B cell (primary cell): Measurements from ENCODE around the gene PGAP6. TPM values are rescaled to one million over a fixed set of nuclear protein-coding genes. Genes with fewer than 3 reads are reported as not detected.

Source experiments
- ATAC-seq: fragments of 200-7000 bp; cut with Tn5 transposase; one replicate; pipeline ENCODE4 v1.10.0; 2021; ENCODE audit warnings: low read depth, mild to moderate bottlenecking, moderate number of reproducible peaks, moderate library complexity
- CTCF ChIA-PET: fragments of 350-600 bp; sonication (Branson Sonifier 250); formaldehyde crosslinking; loops from one replicate; lab custom pipeline; 2021; ENCODE audit warnings: antibody characterized with exemption, inconsistent platforms; lab: Charles Lee
- POLR2A ChIA-PET: fragments of 350-600 bp; sonication (Branson Sonifier 250); formaldehyde crosslinking; loops from one replicate; lab custom pipeline; 2021; ENCODE audit warnings: antibody characterized with exemption; lab: Charles Lee
- DNase-seq: peaks from one replicate; pipeline ENCODE4 v3.0.0; 2013
- H2AFZ ChIP-seq: 2 replicates; pipeline ENCODE4 v1.6.1; 2012; ENCODE audit warnings: mild to moderate bottlenecking, low read depth, low read length; ENCODE audit not compliant: insufficient read depth, poor library complexity, severe bottlenecking
- H3K27ac ChIP-seq, 2 donors: 1 replicate in 1 of 2; 2 replicates in 1 of 2; pipeline ENCODE4 v1.5.1; 2012 to 2013; ENCODE audit warnings: low read length in 2 of 2, mild to moderate bottlenecking in 2 of 2, moderate library complexity in 1 of 2
- H3K27me3 ChIP-seq, 4 experiments: fragments of 200-600 bp in 1 of 4; sonication (generic) in 1 of 4; replicated peaks in 1 of 4; 1 replicate in 2 of 4; 2 replicates in 2 of 4; pipeline versions ENCODE4 v1.6.1 to v1.7.0; 2013 to 2016; ENCODE audit warnings: low read length in 3 of 4, mild to moderate bottlenecking in 2 of 4, mixed read lengths in 1 of 4, moderate library complexity in 1 of 4; ENCODE audit not compliant: insufficient read depth in 4 of 4, control insufficient read depth in 3 of 4; ENCODE audit errors: control extremely low read depth in 1 of 4
- H3K36me3 ChIP-seq, 2 experiments: replicated peaks in 1 of 2; 1 replicate in 1 of 2; 2 replicates in 1 of 2; pipeline versions ENCODE4 v1.6.1 to v1.7.1; 2013; ENCODE audit warnings: low read length in 1 of 2; ENCODE audit not compliant: insufficient read depth in 2 of 2, control insufficient read depth in 1 of 2; ENCODE audit errors: control extremely low read depth in 1 of 2, extremely low read depth in 1 of 2
- H3K4me1 ChIP-seq, 2 donors: fragments of 200-600 bp in 1 of 2; sonication (generic) in 1 of 2; 1 replicate in 1 of 2; 2 replicates in 1 of 2; pipeline versions ENCODE4 v1.5.1 to v1.6.1; 2013 to 2017; ENCODE audit warnings: low read length in 2 of 2; ENCODE audit not compliant: control insufficient read depth in 2 of 2, insufficient read depth in 2 of 2
- H3K4me2 ChIP-seq: replicated peaks from 2 replicates; pipeline ENCODE3; 2012; ENCODE audit warnings: mild to moderate bottlenecking, low read depth, low read length; ENCODE audit not compliant: poor library complexity, severe bottlenecking
- H3K4me3 ChIP-seq, 5 experiments: fragments of 200-600 bp in 1 of 5; sonication (generic) in 1 of 5; 1 replicate in 3 of 5; 2 replicates in 2 of 5; pipeline versions ENCODE4 v1.5.1 to v1.7.0; 2011 to 2016; ENCODE audit warnings: low read length in 4 of 5, mild to moderate bottlenecking in 4 of 5, low read depth in 2 of 5, control low read depth in 1 of 5, moderate library complexity in 1 of 5; ENCODE audit not compliant: insufficient read depth in 1 of 5; ENCODE audit errors: control extremely low read depth in 1 of 5, extremely low read depth in 1 of 5
- H3K79me2 ChIP-seq: fragments of 200-600 bp; sonication (generic); one replicate; pipeline ENCODE4 v1.6.0; 2016; ENCODE audit warnings: low read length; ENCODE audit not compliant: control insufficient read depth, insufficient read depth
- H3K9ac ChIP-seq: fragments of 200-600 bp; sonication (generic); 2 replicates; pipeline ENCODE4 v1.6.1; 2017; ENCODE audit warnings: mild to moderate bottlenecking, low read length, moderate library complexity
- H3K9me3 ChIP-seq, 3 donors: one replicate each; pipeline versions ENCODE4 v1.6.1 to v1.7.1; 2013; ENCODE audit warnings: low read length in 2 of 3; ENCODE audit not compliant: control insufficient read depth in 2 of 3, insufficient read depth in 1 of 3; ENCODE audit errors: control extremely low read depth in 1 of 3
- H4K20me1 ChIP-seq: 2 replicates; pipeline ENCODE4 v1.6.0; 2012; ENCODE audit warnings: mild to moderate bottlenecking, low read length; ENCODE audit not compliant: insufficient read depth, control insufficient read depth, poor library complexity, severe bottlenecking
- H3K27ac Mint-ChIP-seq: one replicate; pipeline ENCODE4 v1.8.0; 2021; ENCODE audit warnings: mixed read lengths
- H3K27me3 Mint-ChIP-seq: one replicate; pipeline ENCODE4 v1.8.0; 2021; ENCODE audit warnings: mixed read lengths
- H3K4me1 Mint-ChIP-seq: one replicate; pipeline ENCODE4 v1.8.0; 2021; ENCODE audit warnings: mixed read lengths
- H3K4me3 Mint-ChIP-seq: one replicate; pipeline ENCODE4 v1.8.0; 2021; ENCODE audit warnings: mixed read lengths
- H3K9me3 Mint-ChIP-seq: one replicate; pipeline ENCODE4 v1.8.0; 2022; ENCODE audit warnings: mixed read lengths; ENCODE audit not compliant: insufficient read depth
- EZH2 ChIP-seq: IDR thresholded peaks from 2 replicates; pipeline ENCODE4 v1.6.1; 2012; ENCODE audit warnings: borderline replicate concordance, low read depth, mild to moderate bottlenecking, moderate library complexity, low read length; ENCODE audit not compliant: insufficient read depth, poor library complexity, severe bottlenecking
- WGBS: methylation state at CpG from one replicate; pipeline ENCODE4 v1.1.5; 2013; ENCODE audit warnings: missing lambda C conversion rate; ENCODE audit not compliant: insufficient coverage; 5-methylcytosine and 5-hydroxymethylcytosine counted together
- intact Hi-C: fragments of 100-400 bp; cut with micrococcal nuclease; formaldehyde crosslinking; loops from one replicate; pipeline ENCODE4 v1.10.0; 2022
- polyA minus RNA-seq: library from RNA; depleted of rRNA, polyadenylated mRNA; stranded (reverse); fragments of >200 nt; gene quantifications from 2 replicates; pipeline ENCODE4 v1.2.3, GENCODE V29; 2012
- polyA plus RNA-seq: library from polyadenylated mRNA; depleted of rRNA; stranded (reverse); fragments of >200 nt; gene quantifications from 2 replicates; pipeline ENCODE4 v1.2.3, GENCODE V29; 2012
- total RNA-seq, 2 donors: library from RNA; stranded (reverse); fragments of 120-200 nt in 1 of 2; gene quantifications; 1 replicate in 1 of 2; 2 replicates in 1 of 2; pipeline versions ENCODE4 v1.2.3 to v1.2.4, GENCODE V29; 2013 to 2022
- TF ChIP-seq, protein P1 (sequence below): fragments of 200-600 bp; IDR thresholded peaks from one replicate; pipeline ENCODE4 v1.8.0; 2022; ENCODE audit warnings: antibody characterized with exemption, mild to moderate bottlenecking

Gene PGAP6, protein sequence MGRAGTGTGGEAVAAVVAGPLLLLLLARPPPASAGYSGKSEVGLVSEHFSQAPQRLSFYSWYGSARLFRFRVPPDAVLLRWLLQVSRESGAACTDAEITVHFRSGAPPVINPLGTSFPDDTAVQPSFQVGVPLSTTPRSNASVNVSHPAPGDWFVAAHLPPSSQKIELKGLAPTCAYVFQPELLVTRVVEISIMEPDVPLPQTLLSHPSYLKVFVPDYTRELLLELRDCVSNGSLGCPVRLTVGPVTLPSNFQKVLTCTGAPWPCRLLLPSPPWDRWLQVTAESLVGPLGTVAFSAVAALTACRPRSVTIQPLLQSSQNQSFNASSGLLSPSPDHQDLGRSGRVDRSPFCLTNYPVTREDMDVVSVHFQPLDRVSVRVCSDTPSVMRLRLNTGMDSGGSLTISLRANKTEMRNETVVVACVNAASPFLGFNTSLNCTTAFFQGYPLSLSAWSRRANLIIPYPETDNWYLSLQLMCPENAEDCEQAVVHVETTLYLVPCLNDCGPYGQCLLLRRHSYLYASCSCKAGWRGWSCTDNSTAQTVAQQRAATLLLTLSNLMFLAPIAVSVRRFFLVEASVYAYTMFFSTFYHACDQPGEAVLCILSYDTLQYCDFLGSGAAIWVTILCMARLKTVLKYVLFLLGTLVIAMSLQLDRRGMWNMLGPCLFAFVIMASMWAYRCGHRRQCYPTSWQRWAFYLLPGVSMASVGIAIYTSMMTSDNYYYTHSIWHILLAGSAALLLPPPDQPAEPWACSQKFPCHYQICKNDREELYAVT
- total RNA-seq (47.4 and 50.8 TPM in 2 replicates), polyA plus RNA-seq (132 and 158 TPM in 2 replicates), polyA minus RNA-seq (55.9 and 79.4 TPM in 2 replicates)
- 19.7 TPM for total RNA-seq (2013)

DNA sequence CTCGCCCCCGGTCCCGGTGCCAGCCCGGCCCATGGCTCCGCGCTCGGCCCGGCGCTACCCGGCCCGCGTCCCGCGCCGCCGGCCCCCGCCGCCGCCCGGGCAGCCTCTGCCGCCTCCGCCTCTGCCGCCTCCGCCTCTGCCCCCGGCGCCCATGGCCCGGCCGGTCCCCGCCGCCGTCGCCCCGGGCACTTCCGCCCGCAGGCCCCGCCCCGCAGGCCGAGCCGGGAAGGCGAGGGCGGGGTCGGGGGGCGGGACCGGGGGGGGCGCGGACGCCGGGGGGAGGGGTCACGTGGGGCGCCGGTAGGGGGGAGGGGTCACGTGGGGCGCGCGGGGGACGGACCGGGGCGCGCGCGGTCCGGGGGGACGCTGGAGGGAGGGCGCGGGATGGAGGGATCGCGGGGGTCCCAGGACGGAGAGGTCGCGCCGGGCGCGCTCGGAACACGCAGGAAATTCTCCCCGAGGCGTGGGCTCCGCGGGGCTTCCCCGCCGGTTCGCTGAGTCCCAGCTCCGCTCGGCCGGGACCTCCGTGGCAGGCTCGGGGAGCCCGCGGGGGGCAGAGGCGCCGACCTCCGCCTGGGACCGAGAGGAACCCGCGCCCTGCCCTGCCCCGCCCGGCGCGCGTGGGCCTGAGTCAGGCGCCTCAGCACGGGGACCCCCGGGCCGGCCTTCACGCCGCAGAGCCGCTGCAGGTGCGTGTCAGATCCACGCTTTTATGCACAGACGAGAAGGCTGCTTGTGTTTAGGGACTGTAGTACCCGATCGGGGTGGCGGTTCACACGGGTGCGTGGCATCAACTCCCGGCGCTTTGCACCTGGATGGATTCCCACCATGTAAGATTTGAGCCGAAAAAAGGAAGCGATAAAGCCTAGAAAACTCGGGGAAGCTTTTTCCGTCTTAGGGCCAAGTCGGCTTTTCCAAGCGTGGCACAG lies at the start of gene PGAP6:
TSS of gene PGAP6 (minus strand) at position 190 of the 929 bp plus-strand sequence. CDS start at position 33, 157 bp downstream.
- Histone ChIP-seq H3K4me1 (peaks cover 21 to 33% of the 10 kb centered on the region in 2 donors), H3K27ac (peak within 1 kb of the TSS; percentile 55 to 84), H3K27me3 (no peaks in the 10 kb centered on the region), H3K79me2 (peaks cover 32% of the 10 kb centered on the region), H3K9ac (peak within 1 kb of the TSS; percentile 88), H3K4me2 (peak within 1 kb of the TSS; percentile 98), H3K9me3 (no peaks in the 10 kb centered on the region), H4K20me1 (peaks cover 18% of the 10 kb centered on the region), H2AFZ (peak within 1 kb of the TSS; percentile 79), H3K4me3 (peak within 1 kb of the TSS; percentile 60 to 99 (median 72)), H3K36me3 (peaks cover 0 to 1% of the 10 kb centered on the region in 2 experiments)
- ATAC-seq (peak; percentile 73), DNase-seq (peak; percentile 80)
- Mint-ChIP-seq H3K27ac (peak within 1 kb of the TSS; percentile 93), H3K9me3 (no peaks in the 10 kb centered on the region), H3K4me1 (peaks cover 22% of the 10 kb centered on the region), H3K4me3 (peak within 1 kb of the TSS; percentile 97), H3K27me3 (no peaks in the 10 kb centered on the region)
- intact Hi-C loops: loop anchor here (1.0 to 5.0 kb wide), 3 partner anchors 12 to 145 kb away; partner anchors contain the start of genes CAPN15, MRPL28 and RAB11FIP3
- ChIA-PET POLR2A (interaction anchor here (0.6 to 2.3 kb wide), 7 partner anchors 11 to 187 kb away, joined by 3 to 24 read pairs (median 4); partner anchors contain the start of genes CAPN15, DECR2, MRPL28 and NME4), CTCF (interaction anchor here (1.0 to 1.9 kb wide), 4 partner anchors 10 to 21 kb away, joined by 3 to 8 read pairs (median 4); partner anchors contain the start of gene MRPL28)
- TF ChIP-seq, protein P1, sequence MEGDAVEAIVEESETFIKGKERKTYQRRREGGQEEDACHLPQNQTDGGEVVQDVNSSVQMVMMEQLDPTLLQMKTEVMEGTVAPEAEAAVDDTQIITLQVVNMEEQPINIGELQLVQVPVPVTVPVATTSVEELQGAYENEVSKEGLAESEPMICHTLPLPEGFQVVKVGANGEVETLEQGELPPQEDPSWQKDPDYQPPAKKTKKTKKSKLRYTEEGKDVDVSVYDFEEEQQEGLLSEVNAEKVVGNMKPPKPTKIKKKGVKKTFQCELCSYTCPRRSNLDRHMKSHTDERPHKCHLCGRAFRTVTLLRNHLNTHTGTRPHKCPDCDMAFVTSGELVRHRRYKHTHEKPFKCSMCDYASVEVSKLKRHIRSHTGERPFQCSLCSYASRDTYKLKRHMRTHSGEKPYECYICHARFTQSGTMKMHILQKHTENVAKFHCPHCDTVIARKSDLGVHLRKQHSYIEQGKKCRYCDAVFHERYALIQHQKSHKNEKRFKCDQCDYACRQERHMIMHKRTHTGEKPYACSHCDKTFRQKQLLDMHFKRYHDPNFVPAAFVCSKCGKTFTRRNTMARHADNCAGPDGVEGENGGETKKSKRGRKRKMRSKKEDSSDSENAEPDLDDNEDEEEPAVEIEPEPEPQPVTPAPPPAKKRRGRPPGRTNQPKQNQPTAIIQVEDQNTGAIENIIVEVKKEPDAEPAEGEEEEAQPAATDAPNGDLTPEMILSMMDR: no peak
- TF ChIP-seq EZH2: no peak
- under 1% methylated on average over 102 of the region's 123 CpGs for WGBS
